ENCODE measurements around the gene TMC8.
"Not testable (repeated sequence)": the region's sequence is repeated elsewhere in the genome, so short reads cannot be mapped to it uniquely, and the experiment has no call there.

Gene TMC8

DNA sequence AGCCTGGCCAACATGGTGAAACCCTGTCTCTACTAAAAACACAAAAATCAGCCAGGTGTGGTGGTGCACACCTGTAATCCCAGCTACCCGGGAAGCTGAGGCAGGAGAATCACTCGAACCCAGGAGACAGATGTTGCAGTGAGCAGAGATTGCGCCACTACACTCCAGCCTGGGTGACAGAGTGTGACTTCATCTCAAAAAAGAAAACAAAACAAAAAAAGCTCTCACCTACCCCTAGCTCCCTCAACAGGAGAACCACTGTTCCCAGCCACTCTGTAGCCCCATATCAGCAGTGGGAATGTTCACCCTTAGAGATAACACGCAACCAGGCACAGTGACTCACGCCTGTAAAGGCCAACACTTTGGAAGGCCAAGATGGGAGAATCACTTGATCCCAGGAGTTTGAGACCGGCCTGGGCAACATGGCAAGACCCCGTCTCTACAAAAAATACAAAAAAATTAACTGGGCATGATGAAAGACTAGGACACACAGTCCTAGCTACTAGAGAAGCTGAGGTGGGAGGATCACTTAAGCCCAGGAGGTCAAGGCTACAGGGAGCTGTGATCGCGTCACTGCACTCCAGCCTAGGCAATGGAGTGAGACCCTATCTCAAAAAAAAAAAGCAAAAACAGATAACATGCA lies 5.4 kb downstream of the TMC8 start:
- DNase-seq: no peak

GRCh38 chr17:78137392-78138203 lies 7.0 kb downstream of the TMC8 start:
- DNase-seq: no peak

- DNase-seq: peak in 1 of 2 experiments; percentile 17
Observed at GRCh38 chr17:78138204-78139060, 7.9 kb downstream of the TMC8 start.

GRCh38 chr17:78139861-78140168 lies 9.2 kb downstream of the TMC8 start:
- not testable (repeated sequence) for DNase-seq

DNA sequence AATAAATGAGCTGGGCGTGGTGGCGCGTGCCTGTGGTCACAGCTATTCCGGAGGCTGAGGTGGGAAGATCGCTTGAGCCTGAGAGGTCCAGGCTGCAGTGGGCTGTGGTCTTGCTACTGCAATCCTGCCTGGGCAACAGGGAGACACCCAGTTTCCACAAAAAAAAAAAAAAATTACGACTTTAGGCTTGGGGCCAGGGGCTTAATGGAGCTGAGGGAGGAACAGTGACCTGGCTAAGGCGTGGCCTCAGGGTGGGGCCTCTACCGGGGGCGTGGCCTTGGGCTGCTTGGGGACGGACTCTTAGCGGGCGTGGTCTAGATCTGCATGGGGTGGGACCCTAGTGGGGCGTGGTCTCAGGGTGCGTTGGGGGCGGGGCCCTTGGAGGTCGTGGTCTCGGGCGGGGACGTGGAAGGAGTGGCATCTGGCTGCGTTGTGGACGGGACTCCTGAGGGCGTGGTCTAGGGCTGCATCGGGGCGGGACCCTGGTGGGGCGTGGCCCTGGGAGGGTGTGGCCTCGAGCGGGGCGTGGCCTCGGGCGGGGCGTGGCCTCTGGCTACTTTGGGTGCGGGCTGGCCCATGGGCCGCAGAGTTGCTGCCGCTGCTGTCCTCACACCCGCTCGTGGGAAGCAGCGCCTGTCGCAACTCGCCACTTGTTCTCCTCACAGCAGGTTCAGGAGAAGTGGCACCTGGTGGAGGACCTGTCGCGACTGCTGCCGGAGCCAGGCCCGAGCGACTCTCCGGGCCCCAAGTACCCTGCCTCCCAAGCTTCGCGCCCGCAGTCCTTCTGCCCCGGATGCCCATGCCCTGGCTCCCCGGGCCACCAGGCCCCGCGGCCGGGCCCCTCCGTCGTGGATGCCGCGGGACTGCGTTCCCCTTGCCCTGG lies 9.8 kb downstream of the TMC8 start:
- peak; percentile 96 to 98 for DNase-seq

- DNase-seq: no peak
Observed at GRCh38 chr17:78141437-78142118, 11.0 kb downstream of the TMC8 start.

DNA sequence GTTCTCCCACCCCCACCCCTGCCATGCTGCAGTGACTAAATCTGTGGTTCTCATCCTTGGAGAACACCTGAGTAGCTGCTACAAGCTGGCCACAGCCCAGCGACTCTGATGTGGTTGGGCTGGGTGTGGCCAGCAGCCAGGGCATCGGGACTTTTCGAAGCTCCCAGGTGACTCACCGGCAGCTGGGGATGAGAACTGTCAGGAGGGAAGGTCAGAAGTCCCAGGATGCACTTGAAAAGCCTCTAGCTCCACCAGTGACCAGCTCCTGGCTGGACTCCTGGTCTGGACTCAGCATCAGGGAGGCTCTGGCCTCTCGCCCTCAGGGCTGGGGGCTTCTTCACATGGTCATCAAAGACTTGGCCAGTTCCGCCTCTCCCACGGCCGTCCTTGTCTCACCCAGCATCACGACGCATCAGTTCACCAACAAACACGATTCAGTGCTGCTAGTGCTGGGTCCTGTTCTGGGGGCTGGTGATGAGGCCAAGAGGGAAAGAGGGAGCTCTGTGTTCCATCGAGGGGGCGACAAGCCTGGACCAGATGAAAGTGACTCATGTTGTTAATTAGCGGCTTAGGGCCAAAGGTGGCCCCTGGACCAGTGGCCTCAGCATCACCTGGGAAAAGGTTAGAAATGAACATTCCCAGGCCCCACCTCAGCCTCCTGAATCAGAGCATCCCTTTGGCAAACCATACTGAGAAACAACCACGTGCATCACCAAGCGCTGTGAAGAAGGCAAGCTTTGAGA lies 11.7 kb downstream of the TMC8 start:
- DNase-seq: peak in 1 of 2 experiments; percentile 54

- no peak for DNase-seq
Observed at GRCh38 chr17:78143214-78144146, 12.9 kb downstream of the TMC8 start.

- peak in 1 of 2 experiments; percentile 33 for DNase-seq
Observed at GRCh38 chr17:78144147-78144719, 13.7 kb downstream of the TMC8 start.

DNA sequence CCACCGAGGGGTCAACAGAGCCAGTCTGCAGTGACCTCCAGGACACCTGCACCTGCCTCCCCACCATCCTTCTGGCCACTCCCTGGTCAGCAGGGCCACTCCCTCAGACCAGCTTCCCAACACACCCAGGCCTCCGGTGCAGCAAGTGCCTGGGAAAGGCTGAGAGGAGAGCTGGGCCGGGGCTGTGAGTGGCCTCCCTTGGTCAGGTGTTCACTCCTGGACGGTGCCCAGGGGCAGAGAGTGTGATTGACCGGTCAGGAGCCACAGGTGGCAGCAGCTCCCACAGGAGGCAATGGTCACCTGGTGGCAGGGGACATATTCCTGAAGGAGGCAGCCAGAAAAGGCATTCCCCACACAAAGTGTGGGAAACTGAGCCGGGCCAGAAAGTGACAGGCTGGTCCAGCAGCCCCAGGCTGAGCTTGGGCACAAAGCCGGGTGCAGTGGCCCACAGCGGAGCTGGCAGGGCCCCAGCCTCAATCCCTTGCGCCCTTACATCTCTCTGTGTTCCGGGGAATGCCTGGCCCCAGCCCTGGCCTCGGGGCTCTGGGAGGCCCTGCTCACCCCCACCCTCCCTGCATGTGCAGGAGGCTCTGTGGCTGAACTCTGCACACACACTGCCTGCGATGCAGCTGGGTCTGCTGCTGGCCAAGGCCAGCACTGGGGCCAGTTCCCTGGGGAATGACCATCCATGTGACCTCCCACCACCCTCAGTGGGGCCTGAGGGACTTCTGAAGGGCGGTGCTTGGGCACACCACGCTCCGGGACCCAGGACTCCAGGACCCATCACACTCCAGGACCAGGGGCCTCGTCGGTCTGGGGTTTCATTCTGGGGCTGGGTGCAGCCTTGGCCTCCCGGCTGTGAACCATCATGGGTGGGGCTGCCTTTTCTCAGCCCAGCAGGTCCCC lies 14.4 kb downstream of the TMC8 start:
- DNase-seq: no peak

- no peak for DNase-seq
Observed at GRCh38 chr17:78146471-78146869, 15.9 kb downstream of the TMC8 start.

DNA sequence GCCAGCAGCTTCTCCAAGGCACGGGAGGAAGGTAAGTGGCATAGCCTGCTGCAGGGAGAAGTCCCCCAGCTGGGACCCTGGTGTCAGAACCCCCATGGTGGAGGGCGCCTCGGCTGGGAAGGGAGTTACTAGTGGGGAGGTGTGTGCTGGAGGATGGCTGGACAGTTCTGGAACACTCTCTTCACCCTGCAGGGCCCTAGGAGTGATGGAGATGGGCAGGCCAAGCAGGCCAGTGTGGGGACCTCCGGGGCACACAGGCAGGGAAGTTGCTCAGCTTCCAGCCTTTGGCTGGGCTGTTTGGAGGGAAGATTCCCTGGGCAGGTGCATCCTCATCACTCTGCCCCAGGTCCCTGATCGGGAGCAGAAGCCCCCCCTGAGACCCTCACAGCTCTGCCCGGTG lies 16.3 kb downstream of the TMC8 start:
- no peak for DNase-seq

- no peak for DNase-seq
Observed at GRCh38 chr17:78147315-78147998, 16.9 kb downstream of the TMC8 start.

DNA sequence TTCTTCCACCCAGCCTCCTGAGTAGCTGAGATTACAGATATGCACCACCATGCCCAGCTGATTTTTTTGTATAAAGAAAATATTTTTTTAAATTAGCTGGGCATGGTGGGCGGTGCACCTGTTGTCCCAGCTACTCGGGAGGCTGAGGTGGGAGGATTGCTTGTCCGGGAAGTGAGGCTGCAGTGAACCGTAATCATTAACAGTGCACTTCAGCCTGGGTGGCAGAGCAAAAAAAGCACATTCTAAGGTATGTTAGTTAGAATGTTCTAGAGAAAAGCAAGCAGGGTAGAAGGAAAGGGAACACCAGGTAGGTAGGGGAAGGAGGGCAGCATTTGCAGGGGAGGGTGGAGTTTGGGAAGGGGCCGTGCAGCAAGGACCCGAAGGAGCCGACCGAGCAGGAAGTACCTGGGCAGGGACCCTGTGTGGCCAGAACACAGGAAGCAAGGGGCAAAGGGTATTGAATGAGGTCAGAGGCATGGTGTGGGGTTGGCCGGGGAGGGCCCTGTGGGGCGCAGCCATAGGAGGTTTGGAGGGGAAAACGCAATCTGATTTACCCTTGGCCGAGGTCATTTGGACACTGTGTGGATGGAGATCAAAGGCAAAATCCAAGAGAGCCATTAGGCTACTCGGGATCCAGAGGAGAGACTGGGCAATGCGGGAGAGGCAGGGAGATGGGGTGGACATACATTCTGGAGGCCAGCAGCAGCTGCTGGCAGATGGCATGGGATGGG lies 17.9 kb downstream of the TMC8 start:
- no peak for DNase-seq

DNA sequence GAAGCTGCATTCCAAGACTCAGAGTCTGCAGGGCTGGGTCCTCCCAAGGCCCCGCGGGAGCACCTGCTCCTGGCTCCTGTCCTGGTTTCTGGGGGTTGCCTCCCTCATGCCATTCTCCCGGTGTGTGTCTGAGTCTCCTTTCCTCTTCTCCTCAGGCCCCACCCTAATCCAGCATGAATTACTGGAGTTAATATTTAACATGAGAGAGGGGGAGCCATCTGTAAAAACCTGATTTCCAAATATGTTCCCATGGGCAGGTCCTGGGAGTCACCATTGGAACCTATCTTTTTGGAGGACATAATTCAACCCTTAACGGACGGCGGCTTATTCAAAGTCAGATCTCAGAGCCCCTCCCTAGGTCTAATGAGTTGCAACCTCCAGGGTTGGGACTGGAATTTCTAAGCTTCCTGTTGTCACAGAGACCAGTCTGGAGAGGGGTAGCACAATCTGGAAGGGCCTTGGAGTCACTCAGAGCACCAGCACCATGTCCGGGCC lies 21.0 kb downstream of the TMC8 start:
- DNase-seq: no peak

DNA sequence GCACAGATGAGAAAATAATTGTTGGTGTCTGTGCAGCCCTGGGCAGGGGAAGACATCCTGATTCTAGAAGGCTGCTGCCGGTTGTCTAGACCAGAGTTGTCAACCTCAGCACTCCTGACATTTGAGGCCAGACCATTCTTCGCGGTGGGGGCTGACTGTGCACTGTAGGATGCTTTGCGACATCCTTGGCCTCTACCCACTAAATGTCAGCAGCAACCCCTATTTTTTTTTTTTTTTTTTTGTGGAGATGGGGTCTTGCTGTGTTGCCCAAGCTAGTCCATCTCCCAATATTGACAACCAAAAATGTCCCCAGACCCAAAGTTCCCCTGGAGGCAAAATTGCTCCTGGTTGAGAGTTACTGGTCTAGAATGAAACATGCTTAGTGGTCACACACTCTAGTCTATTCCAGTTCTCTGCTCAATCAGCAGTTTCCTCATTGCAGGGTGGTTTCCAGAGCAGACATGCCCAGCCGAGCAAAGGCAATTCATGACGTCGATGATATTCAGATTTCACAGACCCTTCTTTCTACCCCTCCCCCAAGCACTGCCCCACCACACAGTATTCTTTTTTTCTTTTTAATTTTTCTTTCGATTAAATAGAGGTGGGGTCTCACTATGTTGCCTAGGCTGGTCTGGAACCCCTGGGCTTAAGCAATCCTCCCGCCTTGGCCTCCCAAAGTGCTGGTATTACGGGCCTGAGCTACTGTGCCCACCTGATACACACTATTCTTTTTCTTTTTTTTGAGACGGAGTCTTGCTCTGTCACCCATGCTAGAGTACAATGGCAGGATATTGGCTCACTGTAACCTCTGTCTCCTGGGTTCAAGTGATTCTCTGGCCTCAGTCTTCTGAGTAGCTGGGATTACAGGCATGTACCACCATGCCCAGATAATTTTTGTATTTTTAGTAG lies 24.6 kb downstream of the TMC8 start:
- DNase-seq: no peak

Data from SHP77 (cell line).